ENCODE measurements around the gene CNTN4.

CNTN4 gene

GRCh38 chr3:2599471-2599870 is 500.8 kb downstream of the CNTN4 start:
- Histone ChIP-seq H3K9me3 (replicated peaks; ENCODE audit: insufficient read depth, low read length) (no peaks in the 10 kb centered on the region), H3K36me3 (replicated peaks; ENCODE audit: insufficient read depth, low read length) (no peaks in the 10 kb centered on the region), H2AFZ (ENCODE audit: low read length) (no peak overlapping the region), H3K27me3 (replicated peaks; ENCODE audit: insufficient read depth, low read length) (no peaks in the 10 kb centered on the region), H3K4me1 (ENCODE audit: low read length) (no peaks in the 10 kb centered on the region), H3K27ac (ENCODE audit: low read length) (no peak overlapping the region), H4K20me1 (ENCODE audit: insufficient read depth, low read length) (no peaks in the 10 kb centered on the region), H3K9ac (ENCODE audit: low read length) (no peak overlapping the region), H3K79me2 (ENCODE audit: low read length) (no peaks in the 10 kb centered on the region), H3K4me3 (ENCODE audit: low read length) (no peak overlapping the region), H3K9me2 (replicated peaks; ENCODE audit: insufficient read depth, low read length) (no peaks in the 10 kb centered on the region), H3K4me2 (ENCODE audit: low read depth, low read length) (no peak overlapping the region), H3F3A (ENCODE audit: insufficient read depth, low read length) (no peaks in the 10 kb centered on the region)
- DNase-seq = no peak
- TF ChIP-seq CTCF (IDR thresholded peaks at IDR 0.05; ENCODE audit: low read length) = no peak

- H2AFZ ChIP-seq (ENCODE audit: low read length) = no peak overlapping the region
- no peaks in the 10 kb centered on the region for H3K79me2 ChIP-seq (ENCODE audit: low read length)
- H4K20me1 ChIP-seq (ENCODE audit: insufficient read depth, low read length) = no peaks in the 10 kb centered on the region
- no peaks in the 10 kb centered on the region for H3K9me3 ChIP-seq (replicated peaks; ENCODE audit: insufficient read depth, low read length)
- no peaks in the 10 kb centered on the region for H3F3A ChIP-seq (ENCODE audit: insufficient read depth, low read length)
- H3K4me2 ChIP-seq (ENCODE audit: low read depth, low read length) = no peak overlapping the region
- H3K9me2 ChIP-seq (replicated peaks; ENCODE audit: insufficient read depth, low read length) = no peaks in the 10 kb centered on the region
- no peaks in the 10 kb centered on the region for H3K27me3 ChIP-seq (replicated peaks; ENCODE audit: insufficient read depth, low read length)
- no peak overlapping the region for H3K9ac ChIP-seq (ENCODE audit: low read length)
- H3K36me3 ChIP-seq (replicated peaks; ENCODE audit: insufficient read depth, low read length) = no peaks in the 10 kb centered on the region
- H3K4me3 ChIP-seq (ENCODE audit: low read length) = no peak overlapping the region
- no peak for DNase-seq
- H3K4me1 ChIP-seq (ENCODE audit: low read length) = no peaks in the 10 kb centered on the region
- TF ChIP-seq EZH2phosphoT487 (IDR thresholded peaks at IDR 0.05; ENCODE audit: low read length) (no peak), EZH2 (optimal IDR thresholded peaks at IDR 0.05; ENCODE audit: low read depth, low read length) (no peak), CTCF (IDR thresholded peaks at IDR 0.05; ENCODE audit: low read length) (no peak)
- H3K27ac ChIP-seq (ENCODE audit: low read length) = no peak overlapping the region
These were observed 505.1 kb downstream of the CNTN4 start for GRCh38 chr3:2603692-2604289.

GRCh38 chr3:2614578-2614977 is 515.9 kb downstream of the CNTN4 start:
- Histone ChIP-seq H3K9me2 (replicated peaks; ENCODE audit: insufficient read depth, low read length) (no peaks in the 10 kb centered on the region), H3K79me2 (ENCODE audit: low read length) (no peaks in the 10 kb centered on the region), H2AFZ (ENCODE audit: low read length) (no peak overlapping the region), H3K4me1 (ENCODE audit: low read length) (no peaks in the 10 kb centered on the region), H3K36me3 (replicated peaks; ENCODE audit: insufficient read depth, low read length) (no peaks in the 10 kb centered on the region), H3K4me3 (ENCODE audit: low read length) (no peak overlapping the region), H3F3A (ENCODE audit: insufficient read depth, low read length) (no peaks in the 10 kb centered on the region), H4K20me1 (ENCODE audit: insufficient read depth, low read length) (no peaks in the 10 kb centered on the region), H3K9ac (ENCODE audit: low read length) (no peak overlapping the region), H3K27me3 (replicated peaks; ENCODE audit: insufficient read depth, low read length) (no peaks in the 10 kb centered on the region), H3K27ac (ENCODE audit: low read length) (no peak overlapping the region), H3K4me2 (ENCODE audit: low read depth, low read length) (no peak overlapping the region), H3K9me3 (replicated peaks; ENCODE audit: insufficient read depth, low read length) (no peaks in the 10 kb centered on the region)
- no peak for TF ChIP-seq CTCF (IDR thresholded peaks at IDR 0.05; ENCODE audit: low read length)
- TF ChIP-seq EZH2phosphoT487 (IDR thresholded peaks at IDR 0.05; ENCODE audit: low read length) = no peak
- TF ChIP-seq EZH2 (optimal IDR thresholded peaks at IDR 0.05; ENCODE audit: low read depth, low read length) = no peak
- DNase-seq = no peak
